Ishikawa (cell line): ENCODE data around the gene ZGRF1.
A peak's percentile ranks its signal among the peaks of the same experiment; 100 is the strongest.

ENCODE experiments used
- CEBPB ChIP-seq: IDR thresholded peaks from 2 replicates; pipeline ENCODE4 v1.6.1; 2012
- CREB1 ChIP-seq: IDR thresholded peaks from 2 replicates; pipeline ENCODE4 v1.6.1; 2012; ENCODE audit warnings: low read depth
- EP300 ChIP-seq: IDR thresholded peaks from 2 replicates; pipeline ENCODE4 v1.6.1; 2012; ENCODE audit warnings: borderline replicate concordance
- FOXM1 ChIP-seq: IDR thresholded peaks from 2 replicates; pipeline ENCODE4 v1.6.1; 2012; ENCODE audit warnings: low read depth, borderline replicate concordance
- RAD21 ChIP-seq: IDR thresholded peaks from 2 replicates; pipeline ENCODE4 v1.6.1; 2012; ENCODE audit warnings: low read depth
- TAF1 ChIP-seq: IDR thresholded peaks from 2 replicates; pipeline ENCODE4 v1.6.1; 2012; ENCODE audit warnings: low read depth, mild to moderate bottlenecking
- TEAD4 ChIP-seq: IDR thresholded peaks from 2 replicates; pipeline ENCODE4 v1.6.1; 2012
- YY1 ChIP-seq: IDR thresholded peaks from 2 replicates; pipeline ENCODE4 v1.6.1; 2012; ENCODE audit warnings: low read depth
- TF ChIP-seq, protein P1 (sequence below): IDR thresholded peaks from 2 replicates; pipeline ENCODE4 v1.6.1; 2012; ENCODE audit warnings: low read depth, mild to moderate bottlenecking
- TF ChIP-seq, protein P2 (sequence below): IDR thresholded peaks from 2 replicates; pipeline ENCODE4 v1.6.1; 2012
- TF ChIP-seq, protein P3 (sequence below): IDR thresholded peaks from 2 replicates; pipeline ENCODE4 v1.6.1; 2012

DNA sequence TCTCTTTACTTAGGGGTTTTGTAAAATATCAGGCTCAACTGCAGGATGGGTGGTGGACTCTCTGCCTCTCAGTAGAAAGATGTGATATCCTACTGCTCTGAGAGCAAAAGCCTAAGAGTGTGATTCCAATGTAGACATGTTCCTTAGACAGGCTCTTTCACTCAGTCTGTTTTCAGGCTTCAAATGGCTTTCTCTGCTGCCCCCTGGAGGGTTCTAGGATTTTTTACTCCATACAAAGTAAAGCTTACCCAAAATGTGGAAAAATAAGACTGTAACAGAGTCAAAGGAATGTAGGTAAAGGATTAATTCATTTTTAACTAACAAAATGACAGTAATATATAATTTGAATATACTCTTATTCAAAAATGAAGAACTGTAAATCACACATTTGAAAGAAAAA, 32.1 kb downstream of the ZGRF1 start:
- TF ChIP-seq RAD21 (peak; percentile 50), CEBPB (no peak), YY1 (no peak), CREB1 (no peak), TAF1 (no peak), FOXM1 (no peak), TEAD4 (no peak), EP300 (no peak)
- TF ChIP-seq, protein P1, sequence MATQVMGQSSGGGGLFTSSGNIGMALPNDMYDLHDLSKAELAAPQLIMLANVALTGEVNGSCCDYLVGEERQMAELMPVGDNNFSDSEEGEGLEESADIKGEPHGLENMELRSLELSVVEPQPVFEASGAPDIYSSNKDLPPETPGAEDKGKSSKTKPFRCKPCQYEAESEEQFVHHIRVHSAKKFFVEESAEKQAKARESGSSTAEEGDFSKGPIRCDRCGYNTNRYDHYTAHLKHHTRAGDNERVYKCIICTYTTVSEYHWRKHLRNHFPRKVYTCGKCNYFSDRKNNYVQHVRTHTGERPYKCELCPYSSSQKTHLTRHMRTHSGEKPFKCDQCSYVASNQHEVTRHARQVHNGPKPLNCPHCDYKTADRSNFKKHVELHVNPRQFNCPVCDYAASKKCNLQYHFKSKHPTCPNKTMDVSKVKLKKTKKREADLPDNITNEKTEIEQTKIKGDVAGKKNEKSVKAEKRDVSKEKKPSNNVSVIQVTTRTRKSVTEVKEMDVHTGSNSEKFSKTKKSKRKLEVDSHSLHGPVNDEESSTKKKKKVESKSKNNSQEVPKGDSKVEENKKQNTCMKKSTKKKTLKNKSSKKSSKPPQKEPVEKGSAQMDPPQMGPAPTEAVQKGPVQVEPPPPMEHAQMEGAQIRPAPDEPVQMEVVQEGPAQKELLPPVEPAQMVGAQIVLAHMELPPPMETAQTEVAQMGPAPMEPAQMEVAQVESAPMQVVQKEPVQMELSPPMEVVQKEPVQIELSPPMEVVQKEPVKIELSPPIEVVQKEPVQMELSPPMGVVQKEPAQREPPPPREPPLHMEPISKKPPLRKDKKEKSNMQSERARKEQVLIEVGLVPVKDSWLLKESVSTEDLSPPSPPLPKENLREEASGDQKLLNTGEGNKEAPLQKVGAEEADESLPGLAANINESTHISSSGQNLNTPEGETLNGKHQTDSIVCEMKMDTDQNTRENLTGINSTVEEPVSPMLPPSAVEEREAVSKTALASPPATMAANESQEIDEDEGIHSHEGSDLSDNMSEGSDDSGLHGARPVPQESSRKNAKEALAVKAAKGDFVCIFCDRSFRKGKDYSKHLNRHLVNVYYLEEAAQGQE = no peak
- TF ChIP-seq, protein P2, sequence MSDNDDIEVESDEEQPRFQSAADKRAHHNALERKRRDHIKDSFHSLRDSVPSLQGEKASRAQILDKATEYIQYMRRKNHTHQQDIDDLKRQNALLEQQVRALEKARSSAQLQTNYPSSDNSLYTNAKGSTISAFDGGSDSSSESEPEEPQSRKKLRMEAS = no peak
- TF ChIP-seq, protein P3, sequence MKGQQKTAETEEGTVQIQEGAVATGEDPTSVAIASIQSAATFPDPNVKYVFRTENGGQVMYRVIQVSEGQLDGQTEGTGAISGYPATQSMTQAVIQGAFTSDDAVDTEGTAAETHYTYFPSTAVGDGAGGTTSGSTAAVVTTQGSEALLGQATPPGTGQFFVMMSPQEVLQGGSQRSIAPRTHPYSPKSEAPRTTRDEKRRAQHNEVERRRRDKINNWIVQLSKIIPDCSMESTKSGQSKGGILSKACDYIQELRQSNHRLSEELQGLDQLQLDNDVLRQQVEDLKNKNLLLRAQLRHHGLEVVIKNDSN = no peak
